K562 (cell line): ENCODE results near the gene SLC24A1. TPM values are rescaled to one million over a fixed set of nuclear protein-coding genes. Genes with fewer than 3 reads are reported as not detected.

Experiments
- CEBPG ChIP-seq, 3 experiments: fragments of 200-800 bp in 1 of 3; sonication (Bioruptor generic) in 1 of 3; sonication (generic) in 1 of 3; formaldehyde crosslinking in 1 of 3; IDR thresholded peaks in 2 of 3; conservative IDR thresholded peaks in 1 of 3; 2 replicates each; pipeline versions ENCODE4 v1.6.1 to v1.8.0; 2016 to 2022; ENCODE audit warnings: missing compliant biosample characterization in 2 of 3, missing genetic modification characterization in 2 of 3, mild to moderate bottlenecking in 1 of 3, missing genetic modification reagents in 1 of 3
- DACH1 ChIP-seq: fragments of 450-650 bp; IDR thresholded peaks from 2 replicates; pipeline ENCODE4 v1.6.1; 2018; ENCODE audit not compliant: partially characterized antibody
- L3MBTL2 ChIP-seq: fragments of 450-650 bp; IDR thresholded peaks from 2 replicates; pipeline ENCODE4 v1.6.1; 2016; ENCODE audit warnings: mild to moderate bottlenecking, moderate library complexity
- POLR2A ChIP-seq: fragments of 450-650 bp; conservative IDR thresholded peaks from 2 replicates; pipeline ENCODE4 v1.6.1; 2016
- RNF2 ChIP-seq: sonication (generic); IDR thresholded peaks from 2 replicates; pipeline ENCODE4 v1.6.1; 2016
- SMC3 ChIP-seq: conservative IDR thresholded peaks from 2 replicates; pipeline ENCODE4 v1.6.1; 2011; ENCODE audit warnings: low read depth, low read length, improper control_type of control experiment; ENCODE audit not compliant: insufficient read depth
- TBL1XR1 ChIP-seq, 2 experiments: IDR thresholded peaks; 2 replicates each; pipeline ENCODE4 v1.6.1; 2012; ENCODE audit warnings: improper control_type of control experiment in 2 of 2, low read length in 2 of 2, mild to moderate bottlenecking in 1 of 2
- ZKSCAN3 ChIP-seq: fragments of 250-450 bp; sonication (Bioruptor Pico); IDR thresholded peaks from 2 replicates; pipeline ENCODE4 v1.4.0; 2020
- ZKSCAN8 ChIP-seq: fragments of 200-800 bp; sonication (Bioruptor generic); IDR thresholded peaks from 2 replicates; pipeline ENCODE4 v1.6.1; 2016; ENCODE audit warnings: missing genetic modification characterization, missing compliant biosample characterization
- ZNF146 ChIP-seq: IDR thresholded peaks from one replicate; pipeline ENCODE4 v1.6.1; 2018; ENCODE audit warnings: missing compliant biosample characterization; ENCODE audit not compliant: unreplicated experiment
- ZNF384 ChIP-seq: IDR thresholded peaks from 2 replicates; pipeline ENCODE4 v1.6.1; 2012; ENCODE audit warnings: low read depth, low read length, improper control_type of control experiment
- polyA plus RNA-seq, 8 experiments: library from polyadenylated mRNA; depleted of rRNA in 4 of 8; stranded (reverse) in 5 of 8; unstranded in 3 of 8; fragments of >200 nt; fragmentation: Nextera tagmentation in 2 of 8; fragmentation: Illumina TruSeq in 1 of 8; extraction: Ambion mirVana in 2 of 8; extraction: Trizol in 1 of 8; gene quantifications; 2 replicates each; pipeline versions ENCODE4 v1.2.1 to v1.2.3, GENCODE V29; 2011 to 2014; ENCODE audit warnings: inconsistent platforms in 1 of 8, missing spikeins in 1 of 8
- total RNA-seq, 7 experiments: library from RNA; depleted of rRNA in 6 of 7; stranded (reverse); fragments of >200 nt in 6 of 7; fragmentation: Illumina TruSeq in 2 of 7; extraction: Trizol in 2 of 7; gene quantifications; 2 replicates each; pipeline versions ENCODE4 v1.2.1 to v1.2.3, GENCODE V29; 2011 to 2021; ENCODE audit warnings: low replicate concordance in 1 of 7
- TF ChIP-seq, protein P1 (sequence below): fragments of 250-450 bp; sonication (Bioruptor Pico); IDR thresholded peaks from 2 replicates; pipeline ENCODE4 v1.4.0; 2020
- TF ChIP-seq, protein P2 (sequence below): IDR thresholded peaks from 3 replicates; pipeline ENCODE4 v1.6.1; 2011; ENCODE audit warnings: borderline replicate concordance, mild to moderate bottlenecking; ENCODE audit not compliant: insufficient read length, insufficient read depth
- TF ChIP-seq, protein P3 (sequence below): fragments of 250-450 bp; sonication (Bioruptor Pico); IDR thresholded peaks from 2 replicates; pipeline ENCODE4 v1.4.0; 2020; ENCODE audit warnings: mild to moderate bottlenecking
- TF ChIP-seq, protein P4 (sequence below), 2 experiments: fragments of 250-450 bp in 1 of 2; fragments of 450-650 bp in 1 of 2; sonication (Bioruptor Pico) in 1 of 2; IDR thresholded peaks; 2 replicates each; pipeline versions ENCODE4 v1.6.1 to v1.8.0; 2016 to 2021; ENCODE audit warnings: mild to moderate bottlenecking in 2 of 2, moderate library complexity in 2 of 2, missing compliant biosample characterization in 1 of 2, missing genetic modification characterization in 1 of 2
- TF ChIP-seq, protein P5 (sequence below): fragments of 450-650 bp; IDR thresholded peaks from 2 replicates; pipeline ENCODE4 v1.6.1; 2016; ENCODE audit warnings: antibody characterized with exemption

SLC24A1 gene
- total and polyA plus RNA-seq, 9 of the 15 experiments (the other 6 are each of a cell fraction or from before 2014, with no cell fraction given): 3.1 to 8.2 (median 5.5) TPM

DNA sequence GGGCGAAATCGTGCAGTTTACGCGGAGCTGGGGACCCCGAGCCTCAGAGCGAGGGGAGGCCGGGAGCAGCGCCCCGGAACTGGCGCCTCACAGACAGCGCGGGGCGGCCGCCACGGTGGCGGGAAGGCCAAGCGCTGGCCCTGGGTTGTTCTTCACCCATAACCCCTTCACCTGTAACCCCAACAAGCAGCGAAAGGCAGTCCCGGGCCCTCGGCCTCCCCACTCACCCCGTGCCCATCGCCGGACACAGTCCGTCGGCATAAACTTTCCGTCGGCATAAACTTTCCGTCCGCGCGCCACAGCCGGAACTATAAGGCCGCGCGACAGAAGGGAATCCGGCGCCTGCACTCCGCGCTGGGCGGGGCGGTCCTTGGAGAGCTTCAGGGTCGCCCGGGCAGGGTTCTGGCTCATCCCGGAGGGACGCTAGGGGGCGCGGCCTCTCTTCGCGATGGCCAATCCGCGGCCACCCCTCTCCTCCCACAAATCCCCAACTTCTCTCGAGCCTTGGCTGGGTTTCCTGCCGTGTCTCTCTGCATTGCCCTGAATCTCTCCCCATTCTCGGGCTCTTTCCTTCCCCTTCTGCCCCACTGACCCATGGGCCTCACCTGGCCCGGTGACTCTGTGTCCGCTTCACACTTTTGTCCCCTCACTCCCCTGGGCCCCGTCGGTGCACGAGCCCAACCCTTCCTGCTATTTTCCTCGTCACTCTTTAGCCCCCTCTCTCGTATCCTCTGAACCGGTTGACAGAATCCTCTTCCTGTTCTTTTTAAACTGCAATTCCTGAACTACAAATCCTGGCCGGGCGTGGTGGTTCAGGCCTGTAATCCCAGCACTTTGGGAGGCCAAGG is 10.6 kb upstream of the SLC24A1 start, which contains the start of gene INTS14 (continued):
- TF ChIP-seq, protein P1, sequence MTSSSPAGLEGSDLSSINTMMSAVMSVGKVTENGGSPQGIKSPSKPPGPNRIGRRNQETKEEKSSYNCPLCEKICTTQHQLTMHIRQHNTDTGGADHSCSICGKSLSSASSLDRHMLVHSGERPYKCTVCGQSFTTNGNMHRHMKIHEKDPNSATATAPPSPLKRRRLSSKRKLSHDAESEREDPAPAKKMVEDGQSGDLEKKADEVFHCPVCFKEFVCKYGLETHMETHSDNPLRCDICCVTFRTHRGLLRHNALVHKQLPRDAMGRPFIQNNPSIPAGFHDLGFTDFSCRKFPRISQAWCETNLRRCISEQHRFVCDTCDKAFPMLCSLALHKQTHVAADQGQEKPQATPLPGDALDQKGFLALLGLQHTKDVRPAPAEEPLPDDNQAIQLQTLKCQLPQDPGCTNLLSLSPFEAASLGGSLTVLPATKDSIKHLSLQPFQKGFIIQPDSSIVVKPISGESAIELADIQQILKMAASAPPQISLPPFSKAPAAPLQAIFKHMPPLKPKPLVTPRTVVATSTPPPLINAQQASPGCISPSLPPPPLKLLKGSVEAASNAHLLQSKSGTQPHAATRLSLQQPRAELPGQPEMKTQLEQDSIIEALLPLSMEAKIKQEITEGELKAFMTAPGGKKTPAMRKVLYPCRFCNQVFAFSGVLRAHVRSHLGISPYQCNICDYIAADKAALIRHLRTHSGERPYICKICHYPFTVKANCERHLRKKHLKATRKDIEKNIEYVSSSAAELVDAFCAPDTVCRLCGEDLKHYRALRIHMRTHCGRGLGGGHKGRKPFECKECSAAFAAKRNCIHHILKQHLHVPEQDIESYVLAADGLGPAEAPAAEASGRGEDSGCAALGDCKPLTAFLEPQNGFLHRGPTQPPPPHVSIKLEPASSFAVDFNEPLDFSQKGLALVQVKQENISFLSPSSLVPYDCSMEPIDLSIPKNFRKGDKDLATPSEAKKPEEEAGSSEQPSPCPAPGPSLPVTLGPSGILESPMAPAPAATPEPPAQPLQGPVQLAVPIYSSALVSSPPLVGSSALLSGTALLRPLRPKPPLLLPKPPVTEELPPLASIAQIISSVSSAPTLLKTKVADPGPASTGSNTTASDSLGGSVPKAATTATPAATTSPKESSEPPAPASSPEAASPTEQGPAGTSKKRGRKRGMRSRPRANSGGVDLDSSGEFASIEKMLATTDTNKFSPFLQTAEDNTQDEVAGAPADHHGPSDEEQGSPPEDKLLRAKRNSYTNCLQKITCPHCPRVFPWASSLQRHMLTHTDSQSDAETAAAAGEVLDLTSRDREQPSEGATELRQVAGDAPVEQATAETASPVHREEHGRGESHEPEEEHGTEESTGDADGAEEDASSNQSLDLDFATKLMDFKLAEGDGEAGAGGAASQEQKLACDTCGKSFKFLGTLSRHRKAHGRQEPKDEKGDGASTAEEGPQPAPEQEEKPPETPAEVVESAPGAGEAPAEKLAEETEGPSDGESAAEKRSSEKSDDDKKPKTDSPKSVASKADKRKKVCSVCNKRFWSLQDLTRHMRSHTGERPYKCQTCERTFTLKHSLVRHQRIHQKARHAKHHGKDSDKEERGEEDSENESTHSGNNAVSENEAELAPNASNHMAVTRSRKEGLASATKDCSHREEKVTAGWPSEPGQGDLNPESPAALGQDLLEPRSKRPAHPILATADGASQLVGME (CRISPR knock-in tag): peak; percentile 82
- TF ChIP-seq, protein P2, sequence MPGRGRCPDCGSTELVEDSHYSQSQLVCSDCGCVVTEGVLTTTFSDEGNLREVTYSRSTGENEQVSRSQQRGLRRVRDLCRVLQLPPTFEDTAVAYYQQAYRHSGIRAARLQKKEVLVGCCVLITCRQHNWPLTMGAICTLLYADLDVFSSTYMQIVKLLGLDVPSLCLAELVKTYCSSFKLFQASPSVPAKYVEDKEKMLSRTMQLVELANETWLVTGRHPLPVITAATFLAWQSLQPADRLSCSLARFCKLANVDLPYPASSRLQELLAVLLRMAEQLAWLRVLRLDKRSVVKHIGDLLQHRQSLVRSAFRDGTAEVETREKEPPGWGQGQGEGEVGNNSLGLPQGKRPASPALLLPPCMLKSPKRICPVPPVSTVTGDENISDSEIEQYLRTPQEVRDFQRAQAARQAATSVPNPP: no peak
- TF ChIP-seq SMC3 (peak; percentile 60), DACH1 (peak; percentile 52), ZNF384 (peak; percentile 51; the same call in 1 of the 2 replicates), ZKSCAN8 (CRISPR knock-in tag) (no peak), POLR2A (peak; percentile 96), L3MBTL2 (peak; percentile 84), CEBPG (CRISPR knock-in tag; IDR thresholded peaks at IDR 0.05) (no peak), CEBPG (tag; conservative IDR thresholded peaks at IDR 0.05 in 1 of 2, IDR thresholded peaks at IDR 0.05 in 1 of 2) (no peak), ZNF146 (peak; percentile 15), RNF2 (peak; percentile 86), ZKSCAN3 (CRISPR knock-in tag) (no peak), TBL1XR1 (IDR thresholded peaks at IDR 0.05; ENCODE audit: low read length in 2 of 2) (peak; percentile 31 to 39; a peak in 1 of 4 replicates)
- TF ChIP-seq, protein P3, sequence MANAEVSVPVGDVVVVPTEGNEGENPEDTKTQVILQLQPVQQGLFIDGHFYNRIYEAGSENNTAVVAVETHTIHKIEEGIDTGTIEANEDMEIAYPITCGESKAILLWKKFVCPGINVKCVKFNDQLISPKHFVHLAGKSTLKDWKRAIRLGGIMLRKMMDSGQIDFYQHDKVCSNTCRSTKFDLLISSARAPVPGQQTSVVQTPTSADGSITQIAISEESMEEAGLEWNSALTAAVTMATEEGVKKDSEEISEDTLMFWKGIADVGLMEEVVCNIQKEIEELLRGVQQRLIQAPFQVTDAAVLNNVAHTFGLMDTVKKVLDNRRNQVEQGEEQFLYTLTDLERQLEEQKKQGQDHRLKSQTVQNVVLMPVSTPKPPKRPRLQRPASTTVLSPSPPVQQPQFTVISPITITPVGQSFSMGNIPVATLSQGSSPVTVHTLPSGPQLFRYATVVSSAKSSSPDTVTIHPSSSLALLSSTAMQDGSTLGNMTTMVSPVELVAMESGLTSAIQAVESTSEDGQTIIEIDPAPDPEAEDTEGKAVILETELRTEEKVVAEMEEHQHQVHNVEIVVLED: peak; percentile 72
- TF ChIP-seq, protein P4, sequence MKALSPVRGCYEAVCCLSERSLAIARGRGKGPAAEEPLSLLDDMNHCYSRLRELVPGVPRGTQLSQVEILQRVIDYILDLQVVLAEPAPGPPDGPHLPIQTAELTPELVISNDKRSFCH (CRISPR knock-in tag; IDR thresholded peaks at IDR 0.05): no peak
- TF ChIP-seq, protein P4 (tag; IDR thresholded peaks at IDR 0.05): peak; percentile 90
- TF ChIP-seq, protein P5, sequence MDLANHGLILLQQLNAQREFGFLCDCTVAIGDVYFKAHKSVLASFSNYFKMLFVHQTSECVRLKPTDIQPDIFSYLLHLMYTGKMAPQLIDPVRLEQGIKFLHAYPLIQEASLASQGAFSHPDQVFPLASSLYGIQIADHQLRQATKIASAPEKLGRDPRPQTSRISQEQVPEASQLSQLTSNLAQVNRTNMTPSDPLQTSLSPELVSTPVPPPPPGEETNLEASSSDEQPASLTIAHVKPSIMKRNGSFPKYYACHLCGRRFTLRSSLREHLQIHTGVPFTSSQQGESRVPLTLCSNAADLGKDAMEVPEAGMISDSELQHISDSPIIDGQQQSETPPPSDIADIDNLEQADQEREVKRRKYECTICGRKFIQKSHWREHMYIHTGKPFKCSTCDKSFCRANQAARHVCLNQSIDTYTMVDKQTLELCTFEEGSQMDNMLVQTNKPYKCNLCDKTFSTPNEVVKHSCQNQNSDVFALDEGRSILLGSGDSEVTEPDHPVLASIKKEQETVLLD: peak; percentile 72; the same call in 1 of the 2 replicates
